ENCODE data around the gene SAMSN1. TPM values are rescaled to one million over a fixed set of nuclear protein-coding genes. Genes with fewer than 3 reads are reported as not detected.

SAMSN1 gene
- total and polyA plus RNA-seq, 2 of the 8 experiments (the other 6 are each of a cell fraction or from before 2014, with no cell fraction given): 0.50 to 3.0 TPM

DNA sequence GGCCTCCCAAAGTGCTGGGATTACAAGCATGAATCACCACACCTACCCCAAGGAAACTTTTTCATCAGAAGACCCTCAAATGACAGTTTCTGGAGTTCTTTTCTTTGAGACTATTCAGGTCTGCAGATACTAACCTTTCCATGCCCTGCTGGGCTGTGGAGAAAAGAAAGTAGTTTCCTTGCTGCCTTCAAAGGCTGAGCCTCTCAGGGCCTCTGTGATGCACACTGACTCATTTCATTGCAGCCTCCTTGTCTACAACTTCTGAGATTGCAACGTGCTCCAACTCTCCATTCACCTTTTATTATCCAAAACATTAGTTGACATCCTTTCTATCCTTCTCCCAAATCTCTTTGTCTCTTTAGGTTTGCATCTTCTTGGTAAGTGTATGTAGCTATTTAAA is 8.8 kb upstream of the SAMSN1 start (continued):
- TF ChIP-seq, protein P1, sequence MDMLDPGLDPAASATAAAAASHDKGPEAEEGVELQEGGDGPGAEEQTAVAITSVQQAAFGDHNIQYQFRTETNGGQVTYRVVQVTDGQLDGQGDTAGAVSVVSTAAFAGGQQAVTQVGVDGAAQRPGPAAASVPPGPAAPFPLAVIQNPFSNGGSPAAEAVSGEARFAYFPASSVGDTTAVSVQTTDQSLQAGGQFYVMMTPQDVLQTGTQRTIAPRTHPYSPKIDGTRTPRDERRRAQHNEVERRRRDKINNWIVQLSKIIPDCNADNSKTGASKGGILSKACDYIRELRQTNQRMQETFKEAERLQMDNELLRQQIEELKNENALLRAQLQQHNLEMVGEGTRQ (IDR thresholded peaks at IDR 0.05; ENCODE audit: low read length): no peak
- TF ChIP-seq NRF1 (IDR thresholded peaks at IDR 0.05; ENCODE audit: low read depth, low read length): no peak
- TF ChIP-seq SIRT6 (IDR thresholded peaks at IDR 0.05; ENCODE audit: low read length): no peak

Measured in H1 (cell line).